Measurements from ENCODE around the gene CBARP.

Gene CBARP

DNA sequence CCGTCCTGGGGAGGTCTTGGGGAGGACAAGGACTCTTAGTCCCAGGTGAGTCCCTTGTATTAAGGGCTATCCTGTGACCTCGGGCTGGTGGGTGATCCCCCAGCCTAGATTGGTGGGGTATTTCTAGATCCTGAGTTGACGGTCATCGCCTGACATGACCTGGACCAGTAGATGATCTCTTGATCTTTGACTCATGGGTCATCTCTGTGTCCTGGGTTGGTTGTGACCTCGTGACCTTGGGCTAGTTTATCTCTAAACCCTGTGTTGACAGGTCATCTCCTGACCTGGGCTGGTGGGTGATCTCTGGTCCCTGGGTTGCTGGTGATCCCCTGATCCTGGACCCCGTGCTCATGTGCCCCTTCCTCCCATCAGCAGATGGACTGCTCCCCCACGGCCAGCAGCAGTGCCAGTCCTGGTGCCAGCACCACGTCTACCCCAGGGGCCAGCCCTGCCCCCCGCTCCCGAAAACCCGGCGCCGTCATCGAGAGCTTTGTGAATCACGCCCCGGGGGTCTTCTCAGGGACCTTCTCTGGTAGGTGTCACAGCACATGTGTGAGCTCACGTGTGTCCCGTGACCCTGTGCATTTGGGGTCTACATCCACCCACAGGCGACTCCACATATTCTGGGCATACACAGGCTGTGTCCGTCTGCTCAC lies 16.9 kb upstream of the CBARP start:
- Histone ChIP-seq H3K27ac (ENCODE audit: low read length) (peak overlapping the region; percentile 97), H3K36me3 (ENCODE audit: control insufficient read depth in 2 of 2, insufficient read depth in 2 of 2, low read length in 2 of 2) (peaks cover 23 to 37% of the 10 kb centered on the region in 2 donors), H3K9ac (ENCODE audit: low read length in 2 of 2) (peak overlapping the region; percentile 7 to 13), H3K4me1 (ENCODE audit: control insufficient read depth, insufficient read depth, low read length) (peaks cover 70% of the 10 kb centered on the region), H3K9me3 (ENCODE audit: control insufficient read depth in 2 of 2, low read length in 2 of 2) (no peaks in the 10 kb centered on the region), H3K27me3 (ENCODE audit: control insufficient read depth in 1 of 2, insufficient read depth in 2 of 2, low read length in 2 of 2) (no peaks in the 10 kb centered on the region), H3K4me3 (ENCODE audit: low read length in 2 of 2) (peak overlapping the region in 1 of 2 donors; percentile 40)

DNA sequence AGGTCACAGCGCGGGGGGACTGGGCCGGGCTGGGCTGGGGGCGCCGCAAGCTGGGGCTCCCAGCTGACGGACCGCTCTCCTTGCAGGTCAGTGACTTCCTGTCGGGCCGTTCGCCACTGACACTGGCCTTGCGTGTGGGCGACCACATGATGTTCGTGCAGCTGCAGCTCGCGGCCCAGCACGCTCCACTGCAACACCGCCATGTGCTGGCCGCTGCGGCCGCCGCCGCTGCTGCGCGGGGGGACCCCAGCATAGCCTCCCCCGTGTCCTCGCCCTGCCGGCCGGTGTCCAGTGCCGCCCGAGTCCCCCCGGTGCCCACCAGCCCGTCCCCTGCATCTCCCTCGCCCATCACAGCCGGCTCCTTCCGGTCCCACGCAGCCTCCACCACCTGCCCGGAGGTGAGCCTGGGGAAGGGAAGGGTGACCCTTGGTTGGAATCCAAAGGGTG lies 16.3 kb upstream of the CBARP start:
- Histone ChIP-seq H3K27me3 (ENCODE audit: control insufficient read depth in 1 of 2, insufficient read depth in 2 of 2, low read length in 2 of 2) (no peaks in the 10 kb centered on the region), H3K4me3 (ENCODE audit: low read length in 2 of 2) (peak overlapping the region; percentile 40 to 59), H3K9ac (ENCODE audit: low read length in 2 of 2) (peak overlapping the region in 1 of 2 donors; percentile 61), H3K9me3 (ENCODE audit: control insufficient read depth in 2 of 2, low read length in 2 of 2) (no peaks in the 10 kb centered on the region), H3K36me3 (ENCODE audit: control insufficient read depth in 2 of 2, insufficient read depth in 2 of 2, low read length in 2 of 2) (peaks cover 23 to 37% of the 10 kb centered on the region in 2 donors), H3K27ac (ENCODE audit: low read length) (peak overlapping the region; percentile 97), H3K4me1 (ENCODE audit: control insufficient read depth, insufficient read depth, low read length) (peaks cover 65% of the 10 kb centered on the region)

DNA sequence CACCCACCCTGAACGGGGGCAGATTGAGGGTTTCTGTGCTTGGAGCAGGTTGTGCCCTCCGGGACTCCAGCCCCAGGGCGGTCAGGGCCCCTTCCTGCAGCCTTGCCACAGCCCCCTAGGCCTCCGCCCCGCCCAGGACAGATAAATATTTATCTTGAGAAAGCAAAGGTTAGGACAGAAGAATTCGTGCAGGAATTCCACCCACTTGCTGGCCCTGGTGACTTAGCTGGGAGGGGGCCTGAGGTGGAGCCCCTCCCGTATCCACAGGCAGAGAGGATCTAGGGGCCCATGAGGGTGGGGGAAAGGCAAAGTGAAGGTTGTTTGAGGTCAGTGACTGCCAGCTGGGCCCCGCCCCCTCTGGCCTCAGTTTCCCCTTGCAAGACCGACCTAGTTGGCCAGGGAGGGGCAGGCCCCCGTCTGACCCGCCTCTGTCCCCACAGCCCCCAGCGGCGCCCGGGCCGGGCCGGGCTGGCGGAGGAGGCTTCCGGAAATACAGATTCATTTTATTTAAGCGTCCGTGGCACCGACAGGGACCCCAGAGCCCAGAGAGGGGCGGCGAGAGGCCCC lies 15.8 kb upstream of the CBARP start:
- peaks cover 23 to 37% of the 10 kb centered on the region in 2 donors for H3K36me3 ChIP-seq (ENCODE audit: control insufficient read depth in 2 of 2, insufficient read depth in 2 of 2, low read length in 2 of 2)
- peak overlapping the region; percentile 59 to 72 for H3K4me3 ChIP-seq (ENCODE audit: low read length in 2 of 2)
- peak overlapping the region; percentile 97 for H3K27ac ChIP-seq (ENCODE audit: low read length)
- H3K9ac ChIP-seq (ENCODE audit: low read length in 2 of 2): peak overlapping the region; percentile 61 to 72
- no peaks in the 10 kb centered on the region for H3K9me3 ChIP-seq (ENCODE audit: control insufficient read depth in 2 of 2, low read length in 2 of 2)
- peaks cover 61% of the 10 kb centered on the region for H3K4me1 ChIP-seq (ENCODE audit: control insufficient read depth, insufficient read depth, low read length)
- H3K27me3 ChIP-seq (ENCODE audit: control insufficient read depth in 1 of 2, insufficient read depth in 2 of 2, low read length in 2 of 2): no peaks in the 10 kb centered on the region

DNA sequence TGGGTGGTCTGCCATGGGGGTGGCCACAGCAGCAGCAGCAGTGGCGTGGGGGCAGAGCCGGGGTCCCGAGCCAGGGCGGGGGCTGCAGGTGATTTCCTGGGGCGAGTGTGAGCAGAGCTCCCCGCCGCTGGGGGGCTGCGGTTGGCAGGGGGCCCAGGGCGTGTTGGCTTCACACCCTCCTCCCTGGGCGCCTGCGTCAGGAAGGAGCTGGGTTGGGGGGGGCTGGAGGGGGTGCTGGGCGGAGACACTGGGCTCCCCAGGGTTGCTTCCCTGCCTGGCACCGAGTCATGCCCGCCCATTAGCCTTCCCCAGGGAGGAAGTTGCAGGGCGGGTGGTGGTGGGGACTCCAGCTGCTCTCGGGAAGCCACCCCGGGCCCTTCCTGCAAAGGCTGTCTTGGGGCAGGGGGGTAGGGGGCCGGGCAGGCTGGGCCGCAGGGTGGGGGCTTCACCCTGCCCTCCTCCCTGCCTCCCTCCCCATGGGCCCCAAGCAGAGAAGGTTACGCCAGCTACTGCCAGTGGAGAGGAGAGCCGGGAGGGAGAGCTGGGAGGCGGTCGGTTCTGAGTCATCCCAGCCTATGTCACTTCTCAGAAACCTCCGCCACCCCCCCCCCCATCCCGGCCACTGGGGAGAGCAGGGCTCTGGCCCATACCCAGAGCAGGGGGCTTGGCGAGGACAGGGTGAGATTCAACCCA lies 15.2 kb upstream of the CBARP start:
- H3K27me3 ChIP-seq (ENCODE audit: control insufficient read depth in 1 of 2, insufficient read depth in 2 of 2, low read length in 2 of 2): no peaks in the 10 kb centered on the region
- peaks cover 23 to 37% of the 10 kb centered on the region in 2 donors for H3K36me3 ChIP-seq (ENCODE audit: control insufficient read depth in 2 of 2, insufficient read depth in 2 of 2, low read length in 2 of 2)
- peak overlapping the region; percentile 59 to 72 for H3K4me3 ChIP-seq (ENCODE audit: low read length in 2 of 2)
- H3K9ac ChIP-seq (ENCODE audit: low read length in 2 of 2): peak overlapping the region; percentile 72 to 93
- no peaks in the 10 kb centered on the region for H3K9me3 ChIP-seq (ENCODE audit: control insufficient read depth in 2 of 2, low read length in 2 of 2)
- peaks cover 61% of the 10 kb centered on the region for H3K4me1 ChIP-seq (ENCODE audit: control insufficient read depth, insufficient read depth, low read length)
- peak overlapping the region; percentile 97 for H3K27ac ChIP-seq (ENCODE audit: low read length)

DNA sequence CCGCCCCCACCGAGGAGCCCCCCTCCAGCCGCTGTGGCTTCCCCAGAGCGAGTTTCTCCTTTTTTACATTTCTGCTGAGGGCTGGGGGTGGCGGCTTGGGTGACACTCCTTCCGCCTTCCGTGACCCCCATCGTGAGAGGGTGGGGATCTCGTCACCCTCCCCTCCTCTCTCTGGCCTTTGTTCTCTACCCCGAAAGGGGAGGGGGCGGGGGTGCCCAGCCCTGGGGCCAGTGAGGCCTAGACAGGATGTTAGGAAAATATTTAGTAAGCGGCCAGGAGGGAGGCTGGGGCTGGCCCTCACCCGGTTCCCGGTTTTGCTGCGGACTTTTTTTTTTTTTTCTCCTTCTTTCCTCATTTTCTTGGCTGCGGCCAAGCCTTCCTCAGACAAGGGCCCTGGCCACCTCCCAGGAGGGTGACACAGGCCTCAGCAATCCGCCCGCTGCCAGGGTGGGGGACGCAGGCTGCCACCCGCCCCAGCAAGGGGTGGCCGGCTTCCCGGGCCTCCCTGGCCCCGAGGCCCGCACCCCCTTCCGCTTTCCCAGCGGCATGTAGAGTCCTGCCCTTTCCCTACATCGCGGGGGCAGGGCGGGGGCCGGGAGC lies 14.5 kb upstream of the CBARP start:
- H3K4me3 ChIP-seq (ENCODE audit: low read length in 2 of 2): peak overlapping the region; percentile 72 to 75
- H3K27ac ChIP-seq (ENCODE audit: low read length): peak overlapping the region; percentile 97
- no peaks in the 10 kb centered on the region for H3K27me3 ChIP-seq (ENCODE audit: control insufficient read depth in 1 of 2, insufficient read depth in 2 of 2, low read length in 2 of 2)
- H3K4me1 ChIP-seq (ENCODE audit: control insufficient read depth, insufficient read depth, low read length): peaks cover 59% of the 10 kb centered on the region
- H3K9ac ChIP-seq (ENCODE audit: low read length in 2 of 2): peak overlapping the region; percentile 60 to 93
- peaks cover 21 to 33% of the 10 kb centered on the region in 2 donors for H3K36me3 ChIP-seq (ENCODE audit: control insufficient read depth in 2 of 2, insufficient read depth in 2 of 2, low read length in 2 of 2)
- H3K9me3 ChIP-seq (ENCODE audit: control insufficient read depth in 2 of 2, low read length in 2 of 2): no peaks in the 10 kb centered on the region

DNA sequence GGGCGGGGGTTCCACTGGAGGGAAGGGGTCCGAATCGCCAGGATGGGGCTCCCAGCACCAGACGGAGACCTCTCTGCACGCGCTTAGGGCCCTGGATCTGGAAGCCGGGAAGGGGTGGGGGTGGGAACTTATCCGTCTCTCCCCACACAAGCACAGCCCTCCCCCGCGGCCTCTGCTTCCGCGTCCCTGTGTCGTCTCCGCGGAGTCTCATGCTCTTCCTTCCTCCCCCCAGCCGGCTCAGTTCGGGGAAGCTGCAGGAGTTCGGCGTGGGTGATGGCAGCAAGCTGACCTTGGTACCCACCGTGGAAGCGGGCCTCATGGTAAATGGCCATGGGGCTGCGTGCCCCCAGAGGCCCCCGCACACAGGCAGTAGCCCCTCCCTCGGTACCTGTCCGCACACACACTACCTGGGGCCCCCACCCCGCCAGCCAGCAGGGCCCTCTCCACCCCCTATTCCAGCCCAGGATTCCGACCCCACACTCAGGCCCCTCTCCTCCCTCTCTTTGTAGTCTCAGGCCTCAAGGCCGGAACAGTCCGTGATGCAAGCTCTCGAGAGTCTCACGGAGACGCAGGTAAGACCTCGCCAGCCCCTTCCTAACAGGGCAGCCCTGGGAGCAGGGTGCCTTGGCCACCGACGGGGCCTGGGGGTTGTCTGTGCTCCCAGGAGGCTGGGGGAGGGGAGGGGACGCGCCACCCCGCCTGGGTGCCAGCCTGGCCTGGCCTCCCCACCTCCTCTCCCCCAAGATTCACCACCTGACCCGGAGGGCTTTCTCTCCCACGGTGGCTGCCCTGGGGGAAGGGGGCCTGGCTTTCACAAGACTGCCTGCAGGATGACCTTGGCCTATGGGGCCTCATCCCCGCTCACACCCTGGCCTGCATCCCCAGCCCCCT lies 13.8 kb upstream of the CBARP start:
- Histone ChIP-seq H3K27me3 (ENCODE audit: control insufficient read depth in 1 of 2, insufficient read depth in 2 of 2, low read length in 2 of 2) (no peaks in the 10 kb centered on the region), H3K4me1 (ENCODE audit: control insufficient read depth, insufficient read depth, low read length) (peaks cover 55% of the 10 kb centered on the region), H3K4me3 (ENCODE audit: low read length in 2 of 2) (peak overlapping the region; percentile 72 to 75), H3K36me3 (ENCODE audit: control insufficient read depth in 2 of 2, insufficient read depth in 2 of 2, low read length in 2 of 2) (peaks cover 19 to 28% of the 10 kb centered on the region in 2 donors), H3K9ac (ENCODE audit: low read length in 2 of 2) (peak overlapping the region; percentile 66 to 93), H3K9me3 (ENCODE audit: control insufficient read depth in 2 of 2, low read length in 2 of 2) (no peaks in the 10 kb centered on the region), H3K27ac (ENCODE audit: low read length) (peak overlapping the region; percentile 97)

DNA sequence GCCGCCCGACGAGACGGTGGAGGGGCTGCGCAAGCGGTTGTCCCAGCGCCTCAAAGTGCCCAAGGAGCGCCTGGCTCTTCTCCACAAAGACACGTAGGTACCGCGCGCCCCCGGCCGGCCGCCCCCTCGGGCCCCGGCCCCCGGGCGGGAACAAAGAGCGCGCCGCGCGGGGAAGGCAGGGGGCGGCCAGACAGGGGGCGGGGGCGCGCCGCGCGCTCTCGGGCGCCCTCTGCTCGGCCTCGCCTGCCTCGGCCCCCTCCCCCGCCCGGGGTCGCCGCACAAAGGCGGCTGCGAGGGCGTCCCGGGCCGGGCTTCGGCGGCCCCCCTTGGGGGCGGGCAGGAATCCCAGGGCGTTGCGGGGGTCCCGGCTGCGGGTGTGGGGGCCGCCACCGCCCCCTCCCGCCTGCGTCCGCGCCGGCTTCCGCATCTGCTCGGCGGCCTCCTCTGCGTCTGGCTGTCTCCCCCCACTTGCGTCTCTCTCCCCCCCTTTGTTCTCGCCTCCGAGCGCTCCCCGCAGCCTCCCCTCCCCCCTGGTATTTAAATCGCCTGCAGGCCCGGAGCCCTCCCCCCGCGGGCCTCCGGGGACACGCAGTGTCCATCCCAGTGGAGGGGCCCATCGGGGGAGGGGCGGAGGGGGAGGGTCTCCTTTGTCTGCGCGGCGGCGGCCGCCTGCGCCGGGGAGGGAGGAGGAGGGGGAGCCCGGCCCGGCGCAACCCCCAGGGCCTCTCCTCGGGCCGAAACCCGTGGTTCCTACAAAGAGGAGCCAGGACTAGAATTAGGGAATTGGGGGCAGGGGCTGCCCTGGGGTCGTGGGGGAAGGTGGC lies 12.8 kb upstream of the CBARP start:
- Histone ChIP-seq H3K27me3 (ENCODE audit: control insufficient read depth in 1 of 2, insufficient read depth in 2 of 2, low read length in 2 of 2) (no peaks in the 10 kb centered on the region), H3K4me3 (ENCODE audit: low read length in 2 of 2) (peak overlapping the region; percentile 72 to 75), H3K9ac (ENCODE audit: low read length in 2 of 2) (peak overlapping the region; percentile 64 to 93), H3K27ac (ENCODE audit: low read length) (peak overlapping the region; percentile 97), H3K9me3 (ENCODE audit: control insufficient read depth in 2 of 2, low read length in 2 of 2) (no peaks in the 10 kb centered on the region), H3K4me1 (ENCODE audit: control insufficient read depth, insufficient read depth, low read length) (peaks cover 60% of the 10 kb centered on the region), H3K36me3 (ENCODE audit: control insufficient read depth in 2 of 2, insufficient read depth in 2 of 2, low read length in 2 of 2) (peaks cover 14 to 22% of the 10 kb centered on the region in 2 donors)

DNA sequence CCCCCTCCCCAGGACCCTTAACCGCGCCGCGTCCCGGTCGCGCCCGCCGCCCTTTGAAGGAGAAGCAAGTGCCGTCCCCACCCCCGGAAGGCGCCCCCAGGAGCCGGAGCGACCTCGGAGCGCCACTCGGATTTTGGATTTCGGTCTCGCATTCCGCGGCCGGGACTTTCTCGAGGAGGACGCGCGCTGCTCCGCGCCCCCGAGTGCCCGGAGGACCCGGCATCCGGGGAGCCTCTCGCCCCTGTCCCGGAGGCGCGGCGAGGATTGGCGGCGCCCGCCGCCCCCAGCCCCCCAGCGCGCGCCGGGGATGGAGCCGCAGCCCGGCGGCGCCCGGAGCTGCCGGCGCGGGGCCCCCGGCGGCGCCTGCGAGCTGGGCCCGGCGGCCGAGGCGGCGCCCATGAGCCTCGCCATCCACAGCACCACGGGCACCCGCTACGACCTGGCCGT lies 12.2 kb upstream of the CBARP start:
- Histone ChIP-seq H3K27ac (ENCODE audit: low read length) (peak overlapping the region; percentile 82), H3K9ac (ENCODE audit: low read length in 2 of 2) (peak overlapping the region; percentile 66 to 72), H3K4me3 (ENCODE audit: low read length in 2 of 2) (peak overlapping the region; percentile 67 to 72), H3K4me1 (ENCODE audit: control insufficient read depth, insufficient read depth, low read length) (peaks cover 60% of the 10 kb centered on the region), H3K36me3 (ENCODE audit: control insufficient read depth in 2 of 2, insufficient read depth in 2 of 2, low read length in 2 of 2) (peaks cover 8 to 15% of the 10 kb centered on the region in 2 donors), H3K9me3 (ENCODE audit: control insufficient read depth in 2 of 2, low read length in 2 of 2) (no peaks in the 10 kb centered on the region), H3K27me3 (ENCODE audit: control insufficient read depth in 1 of 2, insufficient read depth in 2 of 2, low read length in 2 of 2) (no peaks in the 10 kb centered on the region)

DNA sequence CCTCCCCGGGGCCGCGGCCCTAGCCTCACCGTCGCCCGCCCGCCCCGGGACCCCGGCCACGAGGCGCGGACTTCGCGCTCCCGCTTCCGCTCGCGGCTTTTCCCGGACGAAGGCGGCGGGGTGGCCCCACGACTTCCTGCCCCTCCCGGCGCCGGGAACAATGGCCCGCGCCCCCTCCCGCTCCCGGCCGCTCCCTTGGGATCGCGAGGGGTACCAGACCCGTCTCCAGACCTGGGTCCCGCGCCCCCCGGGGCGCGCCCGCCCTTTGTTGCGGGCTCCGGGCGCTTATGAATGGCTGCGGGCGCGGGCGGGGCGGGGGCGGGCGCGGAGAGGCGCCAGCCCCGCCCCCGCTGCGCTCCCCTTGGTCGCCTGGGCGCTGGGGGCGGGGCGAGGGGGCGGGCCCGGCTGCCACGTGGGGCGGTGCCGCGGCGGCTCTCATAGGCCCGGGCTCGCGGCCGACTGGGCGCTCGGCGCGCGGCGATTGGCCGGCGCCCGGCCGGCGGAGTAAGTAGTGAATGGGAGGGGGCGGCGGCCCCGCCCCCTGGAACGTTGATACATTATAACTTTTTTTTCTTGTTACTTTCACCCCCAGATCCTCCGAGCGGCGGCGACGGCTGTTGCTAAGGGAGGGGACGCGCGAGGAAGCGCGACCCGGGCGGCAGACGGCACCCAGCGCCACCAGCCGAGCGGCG lies 11.6 kb upstream of the CBARP start:
- peaks cover 2 to 10% of the 10 kb centered on the region in 2 donors for H3K36me3 ChIP-seq (ENCODE audit: control insufficient read depth in 2 of 2, insufficient read depth in 2 of 2, low read length in 2 of 2)
- peaks cover 60% of the 10 kb centered on the region for H3K4me1 ChIP-seq (ENCODE audit: control insufficient read depth, insufficient read depth, low read length)
- no peaks in the 10 kb centered on the region for H3K27me3 ChIP-seq (ENCODE audit: control insufficient read depth in 1 of 2, insufficient read depth in 2 of 2, low read length in 2 of 2)
- H3K4me3 ChIP-seq (ENCODE audit: low read length in 2 of 2): peak overlapping the region; percentile 67 to 78
- no peaks in the 10 kb centered on the region for H3K9me3 ChIP-seq (ENCODE audit: control insufficient read depth in 2 of 2, low read length in 2 of 2)
- peak overlapping the region; percentile 98 for H3K27ac ChIP-seq (ENCODE audit: low read length)
- H3K9ac ChIP-seq (ENCODE audit: low read length in 2 of 2): peak overlapping the region; percentile 66 to 75
